ENCODE measurements around the gene DNAJA3. TPM values are rescaled to one million over a fixed set of nuclear protein-coding genes. Genes with fewer than 3 reads are reported as not detected.

Gene DNAJA3
- polyA plus RNA-seq, 6 donors from 2014 or later = 42.3 to 64.2 (median 44.2) TPM

GRCh38 chr16:4404967-4405696 lies 20.5 kb upstream of the DNAJA3 start:
- DNase-seq (no peak), ATAC-seq (ENCODE audit: low read depth in 2 of 2) (no peak)
- H3K4me3 Mint-ChIP-seq = peak overlapping the region in 1 of 8 donors; percentile 81
- peaks cover 5 to 29% of the 10 kb centered on the region in 2 donors for H3K36me3 Mint-ChIP-seq
- peak overlapping the region in 3 of 6 donors; percentile 60 to 92 (median 72) for H3K27ac Mint-ChIP-seq
- H3K27me3 Mint-ChIP-seq = no peaks in the 10 kb centered on the region
- H3K4me1 Mint-ChIP-seq = peaks cover 5 to 19% (median 14%) of the 10 kb centered on the region in 3 donors
- H3K9me3 Mint-ChIP-seq = no peaks in the 10 kb centered on the region

- peaks cover 5 to 17% of the 10 kb centered on the region in 2 donors for H3K36me3 Mint-ChIP-seq
- DNase-seq (no peak), ATAC-seq (ENCODE audit: low read depth in 2 of 2) (no peak)
- no peaks in the 10 kb centered on the region for H3K9me3 Mint-ChIP-seq
- peaks cover 3 to 14% (median 10%) of the 10 kb centered on the region in 3 donors for H3K4me1 Mint-ChIP-seq
- H3K27me3 Mint-ChIP-seq = no peaks in the 10 kb centered on the region
- no peak overlapping the region for H3K27ac Mint-ChIP-seq
- H3K4me3 Mint-ChIP-seq = no peak overlapping the region
Measured at GRCh38 chr16:4407543-4408322, 17.9 kb upstream of the DNAJA3 start.

GRCh38 chr16:4408323-4408690 lies 17.4 kb upstream of the DNAJA3 start:
- H3K9me3 Mint-ChIP-seq = no peaks in the 10 kb centered on the region
- ATAC-seq (ENCODE audit: low read depth in 2 of 2) = no peak
- DNase-seq = no peak
- H3K27me3 Mint-ChIP-seq = no peaks in the 10 kb centered on the region
- peaks cover 0 to 18% (median 15%) of the 10 kb centered on the region in 3 donors for H3K4me1 Mint-ChIP-seq
- no peak overlapping the region for H3K4me3 Mint-ChIP-seq
- peaks cover 5 to 17% of the 10 kb centered on the region in 2 donors for H3K36me3 Mint-ChIP-seq
- H3K27ac Mint-ChIP-seq = no peak overlapping the region

GRCh38 chr16:4409081-4409932 lies 16.4 kb upstream of the DNAJA3 start:
- Mint-ChIP-seq H3K4me1 (peaks cover 5 to 24% (median 16%) of the 10 kb centered on the region in 3 donors), H3K36me3 (peaks cover 5 to 16% of the 10 kb centered on the region in 2 donors), H3K27me3 (no peaks in the 10 kb centered on the region), H3K27ac (peak overlapping the region in 3 of 6 donors; percentile 73 to 93 (median 84)), H3K4me3 (peak overlapping the region in 1 of 8 donors; percentile 51), H3K9me3 (no peaks in the 10 kb centered on the region)
- no peak for DNase-seq
- ATAC-seq (ENCODE audit: low read depth in 2 of 2) = no peak

GRCh38 chr16:4410335-4411075 lies 15.2 kb upstream of the DNAJA3 start:
- peak overlapping the region in 3 of 8 donors; percentile 29 to 62 (median 51) for H3K4me3 Mint-ChIP-seq
- peaks cover 0 to 11% of the 10 kb centered on the region in 2 donors for H3K36me3 Mint-ChIP-seq
- DNase-seq = no peak
- H3K27ac Mint-ChIP-seq = peak overlapping the region in 1 of 6 donors; percentile 76
- H3K4me1 Mint-ChIP-seq = peaks cover 17 to 32% (median 23%) of the 10 kb centered on the region in 3 donors
- H3K9me3 Mint-ChIP-seq = no peaks in the 10 kb centered on the region
- no peaks in the 10 kb centered on the region for H3K27me3 Mint-ChIP-seq
- ATAC-seq (ENCODE audit: low read depth in 2 of 2) = no peak

GRCh38 chr16:4411684-4412083 lies 14.0 kb upstream of the DNAJA3 start:
- H3K36me3 Mint-ChIP-seq = peaks cover 0 to 6% of the 10 kb centered on the region in 2 donors
- DNase-seq (no peak), ATAC-seq (ENCODE audit: low read depth in 2 of 2) (no peak)
- peak overlapping the region in 1 of 6 donors; percentile 48 for H3K27ac Mint-ChIP-seq
- peaks cover 21 to 36% (median 25%) of the 10 kb centered on the region in 3 donors for H3K4me1 Mint-ChIP-seq
- no peaks in the 10 kb centered on the region for H3K9me3 Mint-ChIP-seq
- H3K27me3 Mint-ChIP-seq = no peaks in the 10 kb centered on the region
- peak overlapping the region in 1 of 8 donors; percentile 57 for H3K4me3 Mint-ChIP-seq

- ATAC-seq (ENCODE audit: low read depth in 2 of 2) (no peak), DNase-seq (no peak)
- peaks cover 0 to 6% of the 10 kb centered on the region in 2 donors for H3K36me3 Mint-ChIP-seq
- peak overlapping the region in 1 of 8 donors; percentile 57 for H3K4me3 Mint-ChIP-seq
- H3K9me3 Mint-ChIP-seq = no peaks in the 10 kb centered on the region
- H3K27me3 Mint-ChIP-seq = no peaks in the 10 kb centered on the region
- H3K27ac Mint-ChIP-seq = peak overlapping the region in 2 of 6 donors; percentile 26 to 49
- H3K4me1 Mint-ChIP-seq = peaks cover 25 to 39% (median 27%) of the 10 kb centered on the region in 3 donors
Measured at GRCh38 chr16:4412159-4412558, 13.5 kb upstream of the DNAJA3 start.

GRCh38 chr16:4412854-4413253 lies 12.8 kb upstream of the DNAJA3 start:
- peaks cover 0 to 6% of the 10 kb centered on the region in 2 donors for H3K36me3 Mint-ChIP-seq
- no peaks in the 10 kb centered on the region for H3K9me3 Mint-ChIP-seq
- peak overlapping the region in 4 of 6 donors; percentile 49 to 97 (median 78) for H3K27ac Mint-ChIP-seq
- H3K27me3 Mint-ChIP-seq = no peaks in the 10 kb centered on the region
- H3K4me3 Mint-ChIP-seq = peak overlapping the region in 3 of 8 donors; percentile 28 to 57 (median 47)
- DNase-seq = no peak
- H3K4me1 Mint-ChIP-seq = peaks cover 25 to 42% (median 27%) of the 10 kb centered on the region in 3 donors
- no peak for ATAC-seq (ENCODE audit: low read depth in 2 of 2)

GRCh38 chr16:4414187-4414917 lies 11.3 kb upstream of the DNAJA3 start:
- H3K27ac Mint-ChIP-seq = peak overlapping the region; percentile 96 to 99 (median 98)
- ATAC-seq (ENCODE audit: low read depth in 2 of 2) = peak; percentile 9 to 25
- H3K4me3 Mint-ChIP-seq = peak overlapping the region; percentile 68 to 96 (median 92)
- no peaks in the 10 kb centered on the region for H3K27me3 Mint-ChIP-seq
- peaks cover 0 to 6% of the 10 kb centered on the region in 2 donors for H3K36me3 Mint-ChIP-seq
- DNase-seq = peak; percentile 56
- H3K9me3 Mint-ChIP-seq = no peaks in the 10 kb centered on the region
- peaks cover 25 to 41% (median 27%) of the 10 kb centered on the region in 3 donors for H3K4me1 Mint-ChIP-seq

GRCh38 chr16:4415538-4416199 lies 10.0 kb upstream of the DNAJA3 start:
- ATAC-seq (ENCODE audit: low read depth in 2 of 2) (peak; percentile 31 to 38), DNase-seq (peak; percentile 79)
- peaks cover 25 to 40% (median 27%) of the 10 kb centered on the region in 3 donors for H3K4me1 Mint-ChIP-seq
- peak overlapping the region; percentile 86 to 97 (median 94) for H3K4me3 Mint-ChIP-seq
- H3K27ac Mint-ChIP-seq = peak overlapping the region; percentile 96 to 99 (median 98)
- H3K36me3 Mint-ChIP-seq = peaks cover 0 to 6% of the 10 kb centered on the region in 2 donors
- H3K27me3 Mint-ChIP-seq = no peaks in the 10 kb centered on the region
- H3K9me3 Mint-ChIP-seq = no peaks in the 10 kb centered on the region

- Mint-ChIP-seq H3K27ac (peak within 1 kb of the TSS; percentile 96 to 99 (median 98)), H3K4me3 (peak within 1 kb of the TSS; percentile 86 to 97 (median 94)), H3K27me3 (no peaks in the 10 kb centered on the region), H3K9me3 (no peaks in the 10 kb centered on the region), H3K4me1 (peaks cover 25 to 36% (median 27%) of the 10 kb centered on the region in 3 donors), H3K36me3 (peaks cover 0 to 6% of the 10 kb centered on the region in 2 donors)
- DNase-seq (peak; percentile 100), ATAC-seq (ENCODE audit: low read depth in 2 of 2) (peak; percentile 72 to 77)
Measured at GRCh38 chr16:4416200-4417032, 9.3 kb upstream of the DNAJA3 start, which contains the start of gene CORO7. TSS of gene CORO7 (minus strand) at chr16:4416596. CDS start at chr16:4416518, 78 bp downstream.
